ENCODE results near the gene MBP. TPM values are rescaled to one million over a fixed set of nuclear protein-coding genes. Genes with fewer than 3 reads are reported as not detected.

The MBP gene
- total and polyA plus RNA-seq, 2 donors (not counting 3 experiments of a cell fraction or from before 2014, with no cell fraction given), result 1.7 to 2.3 TPM

DNA sequence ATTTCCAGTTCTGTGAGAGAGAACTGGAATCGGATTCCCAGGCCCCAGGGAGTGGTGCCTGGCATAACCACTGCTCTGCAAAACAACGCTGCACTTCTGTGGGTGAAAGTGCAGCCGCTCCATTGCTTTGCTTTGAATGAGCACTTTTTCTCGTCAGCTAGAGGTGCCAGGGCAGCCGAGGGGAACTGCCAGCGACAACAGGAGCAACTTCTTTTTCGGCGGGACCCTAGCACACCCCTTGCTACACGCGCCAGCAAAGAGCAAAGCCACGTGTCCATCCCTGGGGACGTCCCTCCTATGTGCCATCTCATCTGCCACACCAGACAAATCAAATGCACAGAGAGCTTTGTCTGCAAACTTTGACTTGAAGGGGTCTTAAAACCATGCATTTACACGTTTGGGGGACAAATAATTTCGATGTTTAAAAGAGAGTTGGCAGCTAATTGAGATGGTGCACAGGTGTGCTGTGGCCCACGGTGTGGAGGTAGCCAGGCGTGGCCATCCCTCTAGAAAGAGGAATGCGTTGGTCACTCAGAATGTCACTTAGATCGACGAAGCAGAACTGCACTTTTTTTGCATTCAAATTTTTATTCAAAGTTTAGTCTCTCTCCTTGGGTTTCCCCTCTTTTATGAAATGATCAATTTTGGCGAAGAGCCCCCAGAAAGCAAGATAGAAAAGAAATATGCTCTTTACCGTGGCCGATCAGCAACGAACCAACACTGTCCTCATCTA lies 151.8 kb downstream of the MBP start:
- Histone ChIP-seq H2AFZ (ENCODE audit: low read depth, low read length) (no peak overlapping the region), H3K9me1 (replicated peaks; ENCODE audit: control insufficient read depth, extremely low read depth, insufficient read depth, low read length) (no peaks in the 10 kb centered on the region), H3K27me3 (ENCODE audit: control insufficient read depth in 2 of 2, insufficient read depth in 2 of 2, low read length in 2 of 2) (no peaks in the 10 kb centered on the region), H3K9ac (replicated peaks; ENCODE audit: extremely low read depth, insufficient read depth, low read length) (no peak overlapping the region), H4K20me1 (replicated peaks; ENCODE audit: control insufficient read depth, extremely low read depth, insufficient read depth, low read length) (no peaks in the 10 kb centered on the region), H3K4me3 (replicated peaks in 1 of 3; ENCODE audit: insufficient read depth in 1 of 3, low read depth in 1 of 3, low read length in 3 of 3) (no peak overlapping the region), H3K4me2 (ENCODE audit: insufficient read depth, low read length) (no peak overlapping the region), H3K4me1 (ENCODE audit: control insufficient read depth, extremely low read depth, insufficient read depth, low read length) (no peaks in the 10 kb centered on the region), H3K9me3 (replicated peaks; ENCODE audit: control insufficient read depth, insufficient read depth, low read length) (no peaks in the 10 kb centered on the region), H3K27ac (ENCODE audit: insufficient read depth, low read depth, low read length) (no peak overlapping the region), H3K36me3 (ENCODE audit: control insufficient read depth in 2 of 2, extremely low read depth in 1 of 2, insufficient read depth in 2 of 2, low read length in 2 of 2) (no peaks in the 10 kb centered on the region), H3K79me2 (ENCODE audit: control insufficient read depth, insufficient read depth, low read length) (no peaks in the 10 kb centered on the region)
- ChIA-PET POLR2A (no interaction called here), CTCF (interaction anchor here (5.2 to 8.0 kb wide), 2 partner anchors 10 to 179 kb away, joined by 29 to 140 read pairs; no protein-coding TSS in a partner anchor)
- dilution Hi-C loops (cut with MboI; ENCODE audit: extremely low pct_ligation_motif_present, low sequenced_read_pairs) (no loop called here), intact Hi-C loops (cut with micrococcal nuclease) (loop anchor here (5.0 kb wide), 1 partner anchor 76 kb away; no protein-coding TSS in a partner anchor)
- TF ChIP-seq GATA2 (IDR thresholded peaks at IDR 0.05; ENCODE audit: insufficient read depth, insufficient read length, low read depth, low read length) (no peak), POLR2A (IDR thresholded peaks at IDR 0.05; ENCODE audit: low read depth, low read length) (no peak), MYC (IDR thresholded peaks at IDR 0.05; ENCODE audit: low read depth, low read length) (no peak), JUN (IDR thresholded peaks at IDR 0.05; ENCODE audit: borderline replicate concordance, insufficient read depth, insufficient read length, low read depth) (no peak), FOS (IDR thresholded peaks at IDR 0.05; ENCODE audit: borderline replicate concordance, insufficient read depth, low read length) (no peak), POLR2AphosphoS5 (IDR thresholded peaks at IDR 0.05; ENCODE audit: insufficient read depth, low read depth, low read length) (no peak), EZH2 (IDR thresholded peaks at IDR 0.05; ENCODE audit: borderline replicate concordance, low read depth, low read length, severe bottlenecking) (no peak)
- TF ChIP-seq, protein P1, sequence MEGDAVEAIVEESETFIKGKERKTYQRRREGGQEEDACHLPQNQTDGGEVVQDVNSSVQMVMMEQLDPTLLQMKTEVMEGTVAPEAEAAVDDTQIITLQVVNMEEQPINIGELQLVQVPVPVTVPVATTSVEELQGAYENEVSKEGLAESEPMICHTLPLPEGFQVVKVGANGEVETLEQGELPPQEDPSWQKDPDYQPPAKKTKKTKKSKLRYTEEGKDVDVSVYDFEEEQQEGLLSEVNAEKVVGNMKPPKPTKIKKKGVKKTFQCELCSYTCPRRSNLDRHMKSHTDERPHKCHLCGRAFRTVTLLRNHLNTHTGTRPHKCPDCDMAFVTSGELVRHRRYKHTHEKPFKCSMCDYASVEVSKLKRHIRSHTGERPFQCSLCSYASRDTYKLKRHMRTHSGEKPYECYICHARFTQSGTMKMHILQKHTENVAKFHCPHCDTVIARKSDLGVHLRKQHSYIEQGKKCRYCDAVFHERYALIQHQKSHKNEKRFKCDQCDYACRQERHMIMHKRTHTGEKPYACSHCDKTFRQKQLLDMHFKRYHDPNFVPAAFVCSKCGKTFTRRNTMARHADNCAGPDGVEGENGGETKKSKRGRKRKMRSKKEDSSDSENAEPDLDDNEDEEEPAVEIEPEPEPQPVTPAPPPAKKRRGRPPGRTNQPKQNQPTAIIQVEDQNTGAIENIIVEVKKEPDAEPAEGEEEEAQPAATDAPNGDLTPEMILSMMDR (IDR thresholded peaks at IDR 0.05; ENCODE audit: extremely low read depth in 1 of 2, insufficient read depth in 1 of 2, low read depth in 1 of 2, low read length in 2 of 2), result no peak
- TF ChIP-seq, protein P2, sequence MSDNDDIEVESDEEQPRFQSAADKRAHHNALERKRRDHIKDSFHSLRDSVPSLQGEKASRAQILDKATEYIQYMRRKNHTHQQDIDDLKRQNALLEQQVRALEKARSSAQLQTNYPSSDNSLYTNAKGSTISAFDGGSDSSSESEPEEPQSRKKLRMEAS (IDR thresholded peaks at IDR 0.05; ENCODE audit: insufficient read depth, insufficient read length), result no peak
- DNase-seq (ENCODE audit: low read depth, low spot score) (no peak), FAIRE-seq (no peak)
- BruUV-seq (replicated peaks), result no TSS peak

Data from endothelial cell of umbilical vein (primary cell).